Measurements from ENCODE around the gene GPR34.

Gene GPR34

GRCh38 chrX:41737065-41737464 lies 48.3 kb downstream of the GPR34 start:
- DNase-seq (ENCODE audit: low read depth) = no peak

- DNase-seq (ENCODE audit: low read depth) = no peak
These were observed 51.1 kb downstream of the GPR34 start for GRCh38 chrX:41739871-41740270.

Data from activated T-cell treated with anti-CD3 and anti-CD28 coated beads for 24 hours (primary cell).